GM04504 (cell line): ENCODE measurements around the gene PODNL1.
A peak's percentile ranks its signal among the peaks of the same experiment; 100 is the strongest.
"Not testable (repeated sequence)": the region's sequence is repeated elsewhere in the genome, so short reads cannot be mapped to it uniquely, and the experiment has no call there.

Experiments used
- DNase-seq: peaks from one replicate; pipeline ENCODE4 v3.0.0-alpha.2; 2012; ENCODE audit warnings: low read depth

The PODNL1 gene

GRCh38 chr19:13926010-13926409 is 12.2 kb downstream of the PODNL1 start:
- DNase-seq, result no peak

GRCh38 chr19:13923194-13923987 is 14.8 kb downstream of the PODNL1 start:
- no peak for DNase-seq

- DNase-seq, result not testable (repeated sequence)
Observed at GRCh38 chr19:13922118-13922517, 16.1 kb downstream of the PODNL1 start.

GRCh38 chr19:13920940-13921747 is 17.1 kb downstream of the PODNL1 start:
- DNase-seq, result no peak

GRCh38 chr19:13920524-13920923 is 17.7 kb downstream of the PODNL1 start:
- no peak for DNase-seq

- no peak for DNase-seq
Observed at GRCh38 chr19:13918726-13919411, 19.3 kb downstream of the PODNL1 start.

GRCh38 chr19:13917888-13918406 is 20.3 kb downstream of the PODNL1 start:
- no peak for DNase-seq

- DNase-seq, result no peak
Observed at GRCh38 chr19:13914777-13915176, 23.4 kb downstream of the PODNL1 start.

GRCh38 chr19:13913352-13913751 is 24.9 kb downstream of the PODNL1 start:
- DNase-seq, result no peak

- DNase-seq, result no peak
Observed at GRCh38 chr19:13909430-13909829, 28.8 kb downstream of the PODNL1 start.

- DNase-seq, result no peak
Observed at GRCh38 chr19:13908674-13909073, 29.5 kb downstream of the PODNL1 start.

- DNase-seq, result no peak
Observed at GRCh38 chr19:13906910-13907309, 31.3 kb downstream of the PODNL1 start.

GRCh38 chr19:13906521-13906904 is 31.7 kb downstream of the PODNL1 start:
- DNase-seq, result no peak

GRCh38 chr19:13905634-13906520 is 32.3 kb downstream of the PODNL1 start, which contains the start of the genes BRME1 and CC2D1A:
BRME1 (minus strand) TSS chr19:13906117; CDS start chr19:13904892, 1,225 bp downstream.
CC2D1A (plus strand) TSS chr19:13906201; CDS start chr19:13906442, 241 bp downstream.
- DNase-seq, result peak; percentile 64

- no peak for DNase-seq
Observed at GRCh38 chr19:13902993-13903555, 35.1 kb downstream of the PODNL1 start.

- DNase-seq, result no peak
Observed at GRCh38 chr19:13899912-13900584, 38.2 kb downstream of the PODNL1 start.

- DNase-seq, result no peak
Observed at GRCh38 chr19:13899393-13899792, 38.8 kb downstream of the PODNL1 start.

- DNase-seq, result no peak
Observed at GRCh38 chr19:13896227-13896626, 42.0 kb downstream of the PODNL1 start.

- no peak for DNase-seq
Observed at GRCh38 chr19:13894552-13894951, 43.7 kb downstream of the PODNL1 start.

GRCh38 chr19:13892870-13893269 is 45.3 kb downstream of the PODNL1 start:
- DNase-seq, result no peak
